Kidney (tissue), 14 donors: ENCODE measurements around the gene MUC5AC. TPM values are rescaled to one million over a fixed set of nuclear protein-coding genes. Genes with fewer than 3 reads are reported as not detected.
A peak's percentile ranks its signal among the peaks of the same experiment; 100 is the strongest.

Experiments
- DNase-seq, 5 donors: peaks; one replicate each; pipeline ENCODE4 v3.0.0-alpha.2; 2013 to 2020
- FAIRE-seq: peaks from 2 replicates; lab custom pipeline; 2012; peaks lifted over from hg19 to GRCh38; lab: Jason Lieb, UNC
- H3K27ac ChIP-seq, 2 donors: one replicate each; pipeline ENCODE4 v1.7.0; 2013; ENCODE audit warnings: low read depth in 2 of 2, low read length in 2 of 2, inconsistent platforms in 1 of 2
- H3K27me3 ChIP-seq: one replicate; pipeline ENCODE4 v1.7.1; 2013; ENCODE audit warnings: low read length, inconsistent platforms; ENCODE audit not compliant: control insufficient read depth, insufficient read depth
- H3K36me3 ChIP-seq, 3 donors: one replicate each; pipeline versions ENCODE4 v1.7.0 to v1.7.1; 2013; ENCODE audit warnings: low read length in 3 of 3, control low read depth in 1 of 3, inconsistent platforms in 1 of 3; ENCODE audit not compliant: insufficient read depth in 3 of 3, control insufficient read depth in 2 of 3
- H3K4me1 ChIP-seq, 3 donors: one replicate each; pipeline versions ENCODE4 v1.7.0 to v1.7.1; 2013; ENCODE audit warnings: low read length in 3 of 3, inconsistent platforms in 1 of 3, low read depth in 1 of 3; ENCODE audit not compliant: control insufficient read depth in 2 of 3, insufficient read depth in 2 of 3
- H3K4me3 ChIP-seq, 3 donors: one replicate each; pipeline versions ENCODE4 v1.7.0 to v1.8.1; 2013; ENCODE audit warnings: low read length in 3 of 3, control low read depth in 1 of 3, inconsistent platforms in 1 of 3
- H3K9ac ChIP-seq, 3 donors: one replicate each; pipeline versions ENCODE4 v1.7.0 to v1.7.1; 2013; ENCODE audit warnings: low read length in 3 of 3, control low read depth in 1 of 3, inconsistent platforms in 1 of 3
- H3K9me3 ChIP-seq, 3 donors: one replicate each; pipeline versions ENCODE4 v1.7.0 to v1.7.1; 2013; ENCODE audit warnings: low read length in 3 of 3, control low read depth in 1 of 3, inconsistent platforms in 1 of 3; ENCODE audit not compliant: control insufficient read depth in 2 of 3, insufficient read depth in 1 of 3
- intact Hi-C: fragments of 100-400 bp; cut with DNase I; formaldehyde crosslinking; loops from one replicate; pipeline ENCODE4 v1.11.1; 2022
- polyA plus RNA-seq: library from polyadenylated mRNA; stranded (reverse); fragments of 350-450 nt; fragmentation: Illumina TruSeq; extraction: RNeasy Lipid Tissue Mini Kit (QIAGEN cat#74804); gene quantifications from one replicate; pipeline ENCODE4 v1.2.3, GENCODE V29; 2014; ENCODE audit warnings: low read depth, low replicate concordance; ENCODE audit not compliant: insufficient read depth
- total RNA-seq: library from RNA; stranded (reverse); fragmentation: NEBNext Ultra II Directional; extraction: Animal tissue kit (Norgen Biotek cat#: 25700); gene quantifications from one replicate; pipeline ENCODE4 v1.2.1, GENCODE V29; 2021
- TF ChIP-seq, protein P1 (sequence below): IDR thresholded peaks from 3 replicates; pipeline ENCODE4 v1.5.1; 2012; ENCODE audit warnings: mild to moderate bottlenecking, moderate library complexity, borderline replicate concordance; ENCODE audit not compliant: insufficient read depth; ENCODE audit errors: extremely low read depth
- donor health status: control.
- donor health status: control.
- donor health status: control.
- donor health status: control.
- donor health status: control.
- donor health status: DM: yes; HTN: yes; CAD: no.
- donor health status: Normal renal cell carcinoma (clear cell type).

MUC5AC gene
- total and polyA plus RNA-seq, 2 donors from 2014 or later, result 0.03 TPM; not detected in 1

- FAIRE-seq (no peak), DNase-seq (no peak)
- no peaks in the 10 kb centered on the region for H3K27me3 ChIP-seq
- peaks cover 0 to 9% (median 3%) of the 10 kb centered on the region in 3 donors for H3K9me3 ChIP-seq
- no peaks in the 10 kb centered on the region for H3K4me1 ChIP-seq
- no peak overlapping the region for H3K4me3 ChIP-seq
- TF ChIP-seq, protein P1, sequence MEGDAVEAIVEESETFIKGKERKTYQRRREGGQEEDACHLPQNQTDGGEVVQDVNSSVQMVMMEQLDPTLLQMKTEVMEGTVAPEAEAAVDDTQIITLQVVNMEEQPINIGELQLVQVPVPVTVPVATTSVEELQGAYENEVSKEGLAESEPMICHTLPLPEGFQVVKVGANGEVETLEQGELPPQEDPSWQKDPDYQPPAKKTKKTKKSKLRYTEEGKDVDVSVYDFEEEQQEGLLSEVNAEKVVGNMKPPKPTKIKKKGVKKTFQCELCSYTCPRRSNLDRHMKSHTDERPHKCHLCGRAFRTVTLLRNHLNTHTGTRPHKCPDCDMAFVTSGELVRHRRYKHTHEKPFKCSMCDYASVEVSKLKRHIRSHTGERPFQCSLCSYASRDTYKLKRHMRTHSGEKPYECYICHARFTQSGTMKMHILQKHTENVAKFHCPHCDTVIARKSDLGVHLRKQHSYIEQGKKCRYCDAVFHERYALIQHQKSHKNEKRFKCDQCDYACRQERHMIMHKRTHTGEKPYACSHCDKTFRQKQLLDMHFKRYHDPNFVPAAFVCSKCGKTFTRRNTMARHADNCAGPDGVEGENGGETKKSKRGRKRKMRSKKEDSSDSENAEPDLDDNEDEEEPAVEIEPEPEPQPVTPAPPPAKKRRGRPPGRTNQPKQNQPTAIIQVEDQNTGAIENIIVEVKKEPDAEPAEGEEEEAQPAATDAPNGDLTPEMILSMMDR, result no peak
- intact Hi-C loops, result no loop called here
- H3K36me3 ChIP-seq, result no peaks in the 10 kb centered on the region
- no peak overlapping the region for H3K9ac ChIP-seq
- H3K27ac ChIP-seq, result no peak overlapping the region
Observed at GRCh38 chr11:1208144-1208393, 50.3 kb downstream of the MUC5AC start.

DNA sequence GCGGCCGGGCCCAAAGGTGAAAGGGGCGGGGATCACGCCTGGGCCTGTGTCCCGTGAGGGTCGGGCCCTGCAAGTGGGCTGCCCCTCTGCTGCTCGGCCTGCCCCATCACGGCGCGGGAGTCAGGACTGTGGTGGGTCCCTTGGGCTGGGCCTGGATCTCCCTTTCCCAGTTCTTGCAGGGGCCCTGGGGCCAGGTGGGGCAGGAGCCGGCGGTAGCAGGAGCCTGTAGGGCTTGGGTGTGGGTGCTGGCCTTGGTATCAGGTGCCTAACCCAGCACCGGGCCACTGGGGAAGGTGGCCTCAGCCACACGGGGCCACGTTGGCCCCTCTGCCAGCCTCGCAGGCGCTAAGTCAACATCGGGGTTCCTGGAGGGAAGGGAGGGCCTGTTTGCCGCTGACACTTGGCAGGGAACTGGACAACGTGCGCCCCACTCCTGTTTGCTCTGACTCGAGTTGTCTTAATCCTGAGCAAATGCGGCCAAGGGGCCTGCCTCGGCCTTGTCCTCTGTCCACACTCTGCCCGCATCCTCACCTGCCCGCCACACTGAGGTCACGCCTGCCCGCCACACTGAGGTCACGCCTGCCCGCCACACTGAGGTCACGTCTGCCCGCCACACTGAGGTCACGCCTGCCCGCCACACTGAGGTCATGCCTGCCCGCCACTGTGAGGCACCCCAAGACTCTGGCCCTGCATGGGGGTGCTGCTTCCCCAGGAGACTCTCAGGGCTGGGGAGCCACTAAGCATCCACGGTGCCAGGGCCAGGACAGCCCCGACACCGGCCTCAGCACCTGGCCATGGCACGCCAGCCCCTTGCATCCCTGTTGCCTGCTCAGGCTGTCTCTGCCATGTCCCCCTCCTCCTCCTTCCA lies 50.9 kb downstream of the MUC5AC start:
- DNase-seq (peak in 1 of 5 donors; percentile 67), FAIRE-seq (no peak)
- Histone ChIP-seq H3K27me3 (no peaks in the 10 kb centered on the region), H3K9me3 (peaks cover 0 to 9% (median 3%) of the 10 kb centered on the region in 3 donors), H3K4me3 (no peak overlapping the region), H3K4me1 (no peaks in the 10 kb centered on the region), H3K36me3 (no peaks in the 10 kb centered on the region), H3K9ac (no peak overlapping the region), H3K27ac (no peak overlapping the region)
- TF ChIP-seq, protein P1, result no peak
- intact Hi-C loops, result no loop called here

- H3K27me3 ChIP-seq, result no peaks in the 10 kb centered on the region
- intact Hi-C loops, result no loop called here
- H3K4me3 ChIP-seq, result no peak overlapping the region
- H3K9me3 ChIP-seq, result peaks cover 0 to 9% (median 3%) of the 10 kb centered on the region in 3 donors
- no peaks in the 10 kb centered on the region for H3K4me1 ChIP-seq
- DNase-seq (peak in 2 of 5 donors; percentile 13 to 35), FAIRE-seq (no peak)
- H3K27ac ChIP-seq, result no peak overlapping the region
- no peaks in the 10 kb centered on the region for H3K36me3 ChIP-seq
- H3K9ac ChIP-seq, result no peak overlapping the region
- TF ChIP-seq, protein P1, result no peak
Observed at GRCh38 chr11:1209371-1210057, 51.8 kb downstream of the MUC5AC start.
